GM19395 (cell line): ENCODE measurements around the gene P2RX6.
"Not testable (repeated sequence)": the region's sequence is repeated elsewhere in the genome, so short reads cannot be mapped to it uniquely, and the experiment has no call there.

Source experiments
- ATAC-seq: cut with Tn5 transposase; IDR thresholded peaks from one replicate; pipeline ENCODE4 v1.9.1; 2021; ENCODE audit warnings: mild to moderate bottlenecking, moderate library complexity; ENCODE audit not compliant: unreplicated experiment

The P2RX6 gene

GRCh38 chr22:21051145-21051830 lies 36.3 kb downstream of the P2RX6 start:
- no peak for ATAC-seq

DNA sequence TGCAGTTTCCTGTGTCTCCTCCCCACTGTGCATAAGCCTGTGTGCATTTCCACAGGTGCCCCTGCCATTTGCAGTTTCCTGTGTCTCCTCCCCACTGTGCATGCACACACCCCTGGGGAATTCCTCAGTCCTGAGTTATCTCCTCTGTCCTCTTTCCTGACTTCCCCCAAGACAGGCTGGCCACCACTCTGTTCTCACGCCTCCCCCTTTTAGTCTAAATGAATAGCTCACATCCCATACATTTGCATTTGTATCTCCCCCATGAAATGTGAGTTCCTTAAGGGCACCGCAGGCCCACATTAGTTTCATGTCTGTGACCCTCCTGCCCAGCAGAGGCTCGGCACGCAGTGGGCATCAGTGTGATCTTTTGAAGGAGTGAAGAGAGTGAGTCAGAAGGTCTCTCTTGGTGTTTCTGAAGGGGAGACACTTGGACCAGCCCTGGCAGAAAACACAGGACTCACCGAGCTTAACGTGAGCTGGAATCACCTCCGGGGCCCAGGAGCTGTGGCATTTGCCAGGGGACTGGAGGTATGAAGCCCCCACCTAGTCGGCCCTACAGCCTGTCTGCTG lies 37.0 kb downstream of the P2RX6 start:
- ATAC-seq = no peak

- no peak for ATAC-seq
These were observed 37.9 kb downstream of the P2RX6 start for GRCh38 chr22:21052715-21053459.

- ATAC-seq = no peak
These were observed 39.2 kb downstream of the P2RX6 start for GRCh38 chr22:21054046-21054713.

- no peak for ATAC-seq
These were observed 40.0 kb downstream of the P2RX6 start for GRCh38 chr22:21054714-21055563.

DNA sequence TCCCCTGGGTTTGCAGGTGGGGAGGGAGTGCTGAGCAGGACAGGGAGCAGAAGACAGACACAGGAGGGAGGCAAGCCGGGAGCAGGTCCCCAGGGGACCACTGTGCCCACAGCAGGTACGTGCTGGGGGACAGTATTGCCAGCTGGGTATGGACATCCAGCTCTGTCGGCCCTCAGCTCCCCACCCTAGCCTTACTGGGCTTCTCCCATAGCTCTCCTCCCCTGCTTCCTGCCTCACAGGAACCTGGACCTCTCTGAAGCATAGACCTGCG lies 40.5 kb downstream of the P2RX6 start:
- no peak for ATAC-seq

GRCh38 chr22:21055880-21056319 lies 40.9 kb downstream of the P2RX6 start:
- ATAC-seq = no peak

DNA sequence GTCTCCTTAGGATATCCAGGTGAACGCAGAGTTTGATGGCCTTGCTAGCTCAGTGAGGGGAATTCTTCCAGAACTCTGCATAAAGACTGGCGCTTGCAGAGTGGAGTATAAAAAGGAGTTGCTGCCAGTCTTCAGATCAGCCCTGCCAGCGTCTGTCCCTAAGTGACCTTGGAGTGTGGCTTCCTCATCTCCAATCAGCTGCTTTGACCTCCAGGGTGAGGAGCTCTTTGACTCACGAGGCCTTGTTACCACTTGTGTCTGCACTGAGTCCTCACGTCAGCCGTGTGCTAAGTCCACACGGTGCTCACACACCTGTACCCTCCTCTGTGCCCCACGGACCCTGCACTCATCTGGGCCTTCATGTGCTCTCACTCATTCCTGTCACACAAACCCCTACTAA lies 45.4 kb downstream of the P2RX6 start:
- not testable (repeated sequence) for ATAC-seq

DNA sequence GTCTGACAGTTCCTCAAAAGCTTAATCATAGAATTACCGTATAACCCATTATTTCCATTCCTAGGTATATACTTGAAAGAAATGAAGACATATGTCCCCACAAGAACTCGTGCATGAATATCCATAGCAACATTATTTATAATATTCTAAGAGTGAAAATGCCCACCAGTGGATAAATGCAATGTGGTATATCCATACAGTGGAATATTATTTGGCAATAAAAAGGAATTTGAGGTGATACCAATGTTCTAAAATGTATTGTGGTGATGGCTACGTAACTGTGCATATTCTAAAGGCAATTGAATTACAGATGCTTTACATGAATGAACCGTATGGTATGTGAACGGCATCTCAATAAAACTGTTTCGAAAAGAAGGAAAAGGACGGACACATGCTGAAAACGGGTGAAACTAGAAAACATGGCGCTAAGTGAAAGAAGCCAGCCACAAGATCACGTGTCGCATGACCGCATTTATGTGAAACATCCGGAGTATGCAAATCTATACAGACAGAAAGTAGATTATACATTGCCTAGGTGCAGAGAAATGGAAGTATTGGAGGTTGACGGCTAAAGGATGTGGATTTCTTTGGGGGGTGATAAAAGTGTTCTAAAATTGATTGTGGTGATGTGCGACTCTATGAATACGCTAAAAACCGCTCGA lies 46.8 kb downstream of the P2RX6 start:
- ATAC-seq = not testable (repeated sequence)

GRCh38 chr22:21064425-21064824 lies 49.5 kb downstream of the P2RX6 start:
- not testable (repeated sequence) for ATAC-seq

- no peak for ATAC-seq
These were observed 50.2 kb downstream of the P2RX6 start for GRCh38 chr22:21064917-21065864.

DNA sequence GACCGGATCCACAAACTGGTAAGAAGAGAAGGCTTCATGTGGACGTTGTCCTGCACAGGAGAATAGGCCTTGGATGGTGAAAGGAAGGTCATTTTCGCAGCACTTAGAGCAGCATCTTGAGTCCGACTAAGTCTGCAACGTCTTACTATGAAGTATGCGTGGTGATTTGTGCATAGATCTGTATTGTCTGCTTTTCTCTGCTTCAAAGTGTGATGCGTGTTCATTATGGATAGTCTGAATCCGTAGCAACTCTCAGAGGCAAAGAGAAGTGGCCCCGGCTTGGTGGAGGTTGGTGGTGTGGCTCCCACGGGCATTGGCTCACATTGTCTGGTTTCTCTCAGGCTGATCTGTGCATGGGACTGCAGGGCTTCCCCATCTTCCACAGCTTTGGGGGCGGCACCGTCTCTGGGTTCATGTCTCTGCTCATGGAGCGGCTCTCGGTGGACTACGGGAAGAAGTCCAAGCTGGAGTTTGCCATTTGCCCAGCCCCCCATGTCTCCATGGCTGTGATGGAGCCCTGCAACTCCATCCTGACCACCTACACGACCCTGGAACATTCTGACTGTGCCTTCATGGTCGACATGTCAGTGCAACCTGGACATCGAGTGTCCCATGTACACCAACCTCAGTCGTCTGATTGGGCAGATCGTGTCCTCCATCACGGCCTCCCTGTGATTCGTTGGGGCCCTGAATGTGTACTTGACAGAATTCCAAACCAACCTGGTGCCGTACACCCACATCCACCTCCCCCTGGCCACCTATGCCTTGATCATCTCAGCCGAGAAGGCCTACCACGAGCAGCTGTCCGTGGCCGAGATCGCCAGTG lies 52.3 kb downstream of the P2RX6 start:
- no peak for ATAC-seq

GRCh38 chr22:21067901-21068680 lies 53.1 kb downstream of the P2RX6 start:
- ATAC-seq = no peak

DNA sequence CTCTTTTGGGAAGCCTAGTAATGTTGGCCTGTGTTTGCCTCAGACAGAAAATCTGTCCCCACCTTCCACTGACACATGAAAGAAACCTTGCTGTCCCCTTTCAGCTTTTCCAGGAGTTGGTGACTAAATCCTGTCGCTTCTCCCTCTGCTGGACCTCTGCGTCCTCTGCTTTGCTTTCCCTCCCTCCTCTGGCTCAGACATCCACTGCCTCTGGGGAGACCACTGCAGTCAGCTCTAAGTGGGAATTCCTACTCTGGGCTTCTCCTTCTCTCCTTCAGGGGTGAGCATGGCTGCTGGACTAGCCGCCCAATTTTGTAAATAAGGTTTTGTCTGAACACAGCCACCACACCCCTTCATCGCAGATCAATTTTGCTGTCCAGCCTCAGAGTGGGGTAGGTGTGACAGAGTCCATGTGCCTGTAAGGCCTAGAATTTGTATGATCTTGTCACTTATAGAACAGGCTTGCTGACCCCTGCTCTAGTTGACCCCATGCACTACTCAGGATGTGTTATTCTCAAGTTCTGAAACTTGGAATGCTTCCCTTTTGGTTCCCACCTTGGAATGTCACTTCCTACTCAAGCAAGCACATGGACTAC lies 53.8 kb downstream of the P2RX6 start:
- no peak for ATAC-seq

DNA sequence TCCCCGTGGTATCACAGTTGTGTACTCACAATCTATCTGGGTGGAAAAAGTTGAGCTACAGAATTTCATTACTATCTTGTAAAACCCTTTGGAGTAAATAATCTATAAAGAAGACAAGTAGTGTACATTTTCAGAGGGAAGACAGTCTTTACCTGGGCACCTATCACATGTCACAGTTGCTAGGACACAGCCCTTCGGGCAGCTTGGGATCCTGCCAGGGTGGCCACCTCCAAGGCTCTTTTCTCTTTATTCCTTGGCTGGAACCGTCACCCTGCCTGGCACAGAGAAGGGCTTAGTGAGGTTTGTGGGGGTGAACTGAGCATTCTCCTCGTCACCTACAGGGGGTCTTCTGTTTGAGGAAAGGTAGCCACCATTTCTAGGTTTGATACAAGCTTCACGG lies 54.4 kb downstream of the P2RX6 start:
- ATAC-seq = no peak

DNA sequence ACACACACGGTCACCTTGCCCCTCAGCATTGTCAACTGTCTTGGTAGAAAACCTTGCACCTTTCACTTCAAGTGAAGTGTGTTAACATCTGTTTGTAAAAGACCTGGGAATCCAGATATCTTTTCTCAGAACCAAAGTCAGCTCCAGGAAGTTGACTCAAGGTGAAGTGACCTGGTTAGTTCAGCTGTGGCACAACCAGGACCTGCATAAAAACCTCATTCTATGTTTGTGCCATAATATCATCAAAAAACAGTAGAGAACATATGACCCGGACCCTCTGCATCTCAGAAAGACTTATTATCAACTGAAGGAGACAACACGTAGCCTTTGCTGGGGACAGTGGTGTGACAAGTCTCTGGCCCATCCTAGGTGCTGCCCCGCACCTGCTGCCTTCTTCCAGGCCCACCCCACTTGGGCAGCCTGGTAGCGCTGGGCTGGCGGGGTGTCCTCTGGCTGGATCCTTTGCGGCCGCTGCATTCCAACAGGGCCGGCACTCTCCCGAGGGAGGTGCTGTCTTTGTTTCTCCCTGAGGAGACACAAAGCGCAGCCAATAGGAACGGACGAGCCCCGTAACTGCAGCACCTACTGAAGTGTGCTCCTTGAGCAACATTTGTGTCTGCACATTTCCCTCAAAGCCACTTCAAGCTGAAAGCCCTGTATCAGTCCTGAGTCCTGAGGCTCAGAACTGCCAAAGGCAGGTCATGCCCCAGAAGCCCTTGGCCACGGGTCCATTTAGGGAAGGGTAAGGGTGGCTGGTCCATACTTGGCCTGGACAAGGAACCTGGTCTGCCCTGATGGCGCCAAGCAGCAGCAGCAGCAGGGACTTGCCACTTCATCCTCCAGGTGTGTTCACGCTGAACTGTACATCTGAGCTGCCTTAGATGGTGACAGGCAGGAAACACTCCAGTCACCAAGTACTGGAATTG lies 56.0 kb downstream of the P2RX6 start:
- ATAC-seq = no peak
